ENCODE measurements around the gene A1BG. TPM values are rescaled to one million over a fixed set of nuclear protein-coding genes. Genes with fewer than 3 reads are reported as not detected.

A1BG gene
- total RNA-seq, 1 donor from 2014 or later, result 48.9 TPM

DNA sequence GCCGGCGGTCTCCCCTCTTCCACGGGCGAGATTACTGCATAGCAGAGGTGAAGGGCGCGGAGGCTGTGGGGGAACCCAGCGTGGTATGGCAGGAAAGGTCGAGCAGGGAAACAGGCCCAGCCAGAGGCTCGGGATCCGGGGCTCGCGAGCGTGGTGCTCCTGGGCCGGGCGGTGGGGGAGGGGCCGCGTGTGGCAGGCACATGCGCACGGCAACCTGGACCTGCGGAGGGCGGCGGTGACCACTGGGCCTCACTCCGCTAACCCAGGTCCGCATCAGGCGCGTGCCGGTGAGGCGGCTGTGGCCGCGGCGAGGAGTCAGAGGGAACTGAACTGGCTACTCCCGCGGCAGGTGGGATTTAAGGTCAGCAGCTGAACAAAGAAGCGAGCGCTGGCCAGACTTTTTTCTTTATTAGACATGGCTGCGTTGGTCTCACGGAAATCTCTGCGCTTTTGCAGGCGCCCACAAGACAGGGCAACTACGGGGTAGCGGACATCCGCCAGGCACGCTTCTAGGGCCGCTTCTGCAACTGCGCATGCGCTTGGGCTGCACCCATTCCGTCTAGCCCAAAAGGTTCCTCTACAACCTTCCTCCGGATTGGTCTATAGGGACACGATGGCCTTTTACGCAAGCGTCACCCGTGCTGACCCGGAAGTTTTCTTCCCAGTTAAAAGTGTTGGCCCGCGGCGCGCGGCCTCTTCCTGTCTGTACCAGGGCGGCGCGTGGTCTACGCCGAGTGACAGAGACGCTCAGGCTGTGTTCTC, 33.5 kb upstream of the A1BG start, which contains the start of gene RPS5:
TSS of gene RPS5 (plus strand) at position 694 of the 762 bp plus-strand sequence. CDS start 869 bp downstream, outside the sequence.
- H3K4me3 ChIP-seq, result peak within 1 kb of the TSS; percentile 76 to 91
- peaks cover 48% of the 10 kb centered on the region for H3K4me1 ChIP-seq
- H3K27ac ChIP-seq, result peak within 1 kb of the TSS; percentile 89
- peak in 1 of 2 donors; percentile 97 for DNase-seq (ENCODE audit: extremely low spot score in 2 of 2)
- no peaks in the 10 kb centered on the region for H3K27me3 ChIP-seq
- H3K9me3 ChIP-seq, result no peaks in the 10 kb centered on the region
- TF ChIP-seq, protein P1, sequence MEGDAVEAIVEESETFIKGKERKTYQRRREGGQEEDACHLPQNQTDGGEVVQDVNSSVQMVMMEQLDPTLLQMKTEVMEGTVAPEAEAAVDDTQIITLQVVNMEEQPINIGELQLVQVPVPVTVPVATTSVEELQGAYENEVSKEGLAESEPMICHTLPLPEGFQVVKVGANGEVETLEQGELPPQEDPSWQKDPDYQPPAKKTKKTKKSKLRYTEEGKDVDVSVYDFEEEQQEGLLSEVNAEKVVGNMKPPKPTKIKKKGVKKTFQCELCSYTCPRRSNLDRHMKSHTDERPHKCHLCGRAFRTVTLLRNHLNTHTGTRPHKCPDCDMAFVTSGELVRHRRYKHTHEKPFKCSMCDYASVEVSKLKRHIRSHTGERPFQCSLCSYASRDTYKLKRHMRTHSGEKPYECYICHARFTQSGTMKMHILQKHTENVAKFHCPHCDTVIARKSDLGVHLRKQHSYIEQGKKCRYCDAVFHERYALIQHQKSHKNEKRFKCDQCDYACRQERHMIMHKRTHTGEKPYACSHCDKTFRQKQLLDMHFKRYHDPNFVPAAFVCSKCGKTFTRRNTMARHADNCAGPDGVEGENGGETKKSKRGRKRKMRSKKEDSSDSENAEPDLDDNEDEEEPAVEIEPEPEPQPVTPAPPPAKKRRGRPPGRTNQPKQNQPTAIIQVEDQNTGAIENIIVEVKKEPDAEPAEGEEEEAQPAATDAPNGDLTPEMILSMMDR (IDR thresholded peaks at IDR 0.05), result no peak
- TF ChIP-seq POLR2A (IDR thresholded peaks at IDR 0.05) (peak in 1 of 2 donors; percentile 28), POLR2AphosphoS5 (IDR thresholded peaks at IDR 0.05; ENCODE audit: insufficient read depth in 1 of 2, low read depth in 1 of 2) (peak; percentile 93 to 99)
- H3K36me3 ChIP-seq, result peaks cover 0 to 28% of the 10 kb centered on the region in 2 donors
- intact Hi-C loops (cut with DNase I), result no loop called here

DNA sequence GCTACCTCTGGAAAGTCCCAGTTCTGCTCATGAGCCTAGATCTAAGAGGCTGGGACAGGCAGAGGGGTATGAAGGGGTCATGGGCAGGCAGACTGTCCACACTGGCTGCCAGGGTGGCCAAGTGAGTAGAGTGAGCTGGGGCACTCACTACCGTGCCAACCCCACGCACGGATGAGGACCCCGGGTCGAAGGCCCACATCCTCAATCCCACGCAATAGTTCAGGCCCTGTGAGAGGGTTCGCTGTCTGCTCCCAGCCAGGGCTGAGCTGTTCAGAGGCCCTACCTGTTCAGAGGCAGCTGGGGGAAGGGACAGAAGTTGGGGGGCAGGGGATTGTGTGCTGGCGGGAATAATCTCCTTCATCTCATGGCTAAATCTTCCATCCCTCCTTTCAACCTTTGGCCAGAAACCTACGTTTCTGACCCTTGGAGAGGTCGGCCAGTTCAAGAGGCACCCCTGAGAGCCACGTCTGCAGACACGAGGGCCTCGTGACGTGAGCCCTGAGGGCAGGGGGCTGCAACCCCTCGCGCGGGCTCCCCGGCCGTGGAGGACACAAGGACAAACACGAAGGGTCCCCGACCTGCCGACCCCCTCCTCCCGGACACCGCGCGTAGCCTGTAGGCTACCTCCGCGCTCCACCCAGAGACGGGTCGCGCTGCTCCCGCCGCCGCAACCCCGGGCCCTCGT, 32.7 kb upstream of the A1BG start:
- peak overlapping the region; percentile 89 for H3K27ac ChIP-seq
- no peak for DNase-seq (ENCODE audit: extremely low spot score in 2 of 2)
- H3K36me3 ChIP-seq, result peaks cover 0 to 23% of the 10 kb centered on the region in 2 donors
- intact Hi-C loops (cut with DNase I), result no loop called here
- H3K4me3 ChIP-seq, result peak overlapping the region; percentile 76 to 91
- H3K4me1 ChIP-seq, result peaks cover 51% of the 10 kb centered on the region
- no peaks in the 10 kb centered on the region for H3K27me3 ChIP-seq
- H3K9me3 ChIP-seq, result no peaks in the 10 kb centered on the region
- TF ChIP-seq POLR2AphosphoS5 (IDR thresholded peaks at IDR 0.05; ENCODE audit: insufficient read depth in 1 of 2, low read depth in 1 of 2), result no peak
- no peak for TF ChIP-seq POLR2A (IDR thresholded peaks at IDR 0.05)
- TF ChIP-seq, protein P1 (IDR thresholded peaks at IDR 0.05), result no peak

DNA sequence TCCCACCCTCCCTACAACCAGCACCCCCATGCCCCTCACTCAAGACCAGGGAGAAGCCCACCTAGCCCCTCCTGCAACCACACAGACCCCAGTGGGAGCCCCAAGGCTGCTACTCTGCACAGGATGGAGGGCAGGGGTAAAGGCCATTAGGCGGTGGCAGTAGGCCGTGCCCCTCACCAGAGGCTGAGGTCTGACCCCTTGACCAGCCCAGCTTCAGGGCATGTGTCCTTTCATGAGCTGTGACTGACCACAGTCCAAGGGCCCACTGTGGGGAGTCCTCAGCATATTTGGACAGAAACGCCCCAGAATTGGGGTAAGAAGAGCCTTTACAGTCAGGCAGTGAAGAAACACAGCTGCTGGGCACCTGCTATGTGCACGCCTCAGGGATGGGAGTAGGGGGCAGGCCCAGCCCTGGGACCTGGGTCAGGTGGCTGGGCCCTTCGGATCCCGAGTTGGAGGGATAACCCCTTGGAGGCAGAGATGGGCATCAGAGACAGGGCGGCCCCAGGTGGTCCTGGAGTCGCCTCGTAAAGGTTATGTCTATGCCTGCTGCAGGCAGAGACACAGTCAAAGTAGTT, 32.1 kb upstream of the A1BG start:
- TF ChIP-seq, protein P1 (IDR thresholded peaks at IDR 0.05), result no peak
- TF ChIP-seq POLR2A (IDR thresholded peaks at IDR 0.05) (no peak), POLR2AphosphoS5 (IDR thresholded peaks at IDR 0.05; ENCODE audit: insufficient read depth in 1 of 2, low read depth in 1 of 2) (no peak)
- Histone ChIP-seq H3K4me3 (peak overlapping the region; percentile 76 to 91), H3K4me1 (peaks cover 45% of the 10 kb centered on the region), H3K27ac (peak overlapping the region; percentile 89), H3K27me3 (no peaks in the 10 kb centered on the region), H3K36me3 (peaks cover 0 to 16% of the 10 kb centered on the region in 2 donors), H3K9me3 (no peaks in the 10 kb centered on the region)
- DNase-seq (ENCODE audit: extremely low spot score in 2 of 2), result no peak
- intact Hi-C loops (cut with DNase I), result no loop called here

DNA sequence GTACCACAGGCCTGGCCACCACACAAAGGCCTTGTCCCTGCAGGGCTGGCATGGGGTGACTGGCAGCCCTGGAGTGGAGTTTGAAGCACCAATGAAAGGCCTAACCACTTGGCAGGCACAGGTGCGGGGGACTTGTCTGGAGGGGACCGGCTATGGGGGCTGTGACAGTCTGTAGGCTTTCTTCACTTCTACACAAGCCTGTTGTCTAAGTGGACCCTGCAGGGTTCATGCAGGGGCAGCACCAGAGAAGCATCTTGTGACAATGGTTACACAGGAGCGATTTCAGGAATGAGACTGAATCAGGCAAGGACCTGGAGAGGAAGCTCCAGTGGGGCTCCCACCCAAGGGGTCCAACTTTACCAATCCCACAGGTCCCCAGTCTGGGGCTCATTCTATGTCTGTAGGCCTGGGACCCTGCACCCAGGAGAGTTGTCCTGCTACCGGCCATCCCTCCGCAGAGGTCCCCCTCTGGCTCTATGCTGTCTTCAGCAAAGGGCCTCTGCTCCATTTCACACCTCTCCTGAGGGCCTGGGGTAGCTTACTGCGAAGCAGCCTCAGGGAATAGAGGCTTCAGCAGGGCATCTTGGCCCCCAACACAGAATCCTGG, 29.8 kb upstream of the A1BG start:
- Histone ChIP-seq H3K27me3 (no peaks in the 10 kb centered on the region), H3K36me3 (peaks cover 0 to under 1% of the 10 kb centered on the region in 2 donors), H3K9me3 (no peaks in the 10 kb centered on the region), H3K27ac (no peak overlapping the region), H3K4me3 (no peak overlapping the region), H3K4me1 (peaks cover 45% of the 10 kb centered on the region)
- TF ChIP-seq POLR2AphosphoS5 (IDR thresholded peaks at IDR 0.05; ENCODE audit: insufficient read depth in 1 of 2, low read depth in 1 of 2), result no peak
- TF ChIP-seq POLR2A (IDR thresholded peaks at IDR 0.05), result no peak
- TF ChIP-seq, protein P1 (IDR thresholded peaks at IDR 0.05), result no peak
- no peak for DNase-seq (ENCODE audit: extremely low spot score in 2 of 2)
- intact Hi-C loops (cut with DNase I), result loop anchor here (5.0 kb wide), 1 partner anchor 84 kb away; the partner anchor contains the start of gene ZNF324
